ENCODE measurements around the gene ZNF714.

ZNF714 gene

DNA sequence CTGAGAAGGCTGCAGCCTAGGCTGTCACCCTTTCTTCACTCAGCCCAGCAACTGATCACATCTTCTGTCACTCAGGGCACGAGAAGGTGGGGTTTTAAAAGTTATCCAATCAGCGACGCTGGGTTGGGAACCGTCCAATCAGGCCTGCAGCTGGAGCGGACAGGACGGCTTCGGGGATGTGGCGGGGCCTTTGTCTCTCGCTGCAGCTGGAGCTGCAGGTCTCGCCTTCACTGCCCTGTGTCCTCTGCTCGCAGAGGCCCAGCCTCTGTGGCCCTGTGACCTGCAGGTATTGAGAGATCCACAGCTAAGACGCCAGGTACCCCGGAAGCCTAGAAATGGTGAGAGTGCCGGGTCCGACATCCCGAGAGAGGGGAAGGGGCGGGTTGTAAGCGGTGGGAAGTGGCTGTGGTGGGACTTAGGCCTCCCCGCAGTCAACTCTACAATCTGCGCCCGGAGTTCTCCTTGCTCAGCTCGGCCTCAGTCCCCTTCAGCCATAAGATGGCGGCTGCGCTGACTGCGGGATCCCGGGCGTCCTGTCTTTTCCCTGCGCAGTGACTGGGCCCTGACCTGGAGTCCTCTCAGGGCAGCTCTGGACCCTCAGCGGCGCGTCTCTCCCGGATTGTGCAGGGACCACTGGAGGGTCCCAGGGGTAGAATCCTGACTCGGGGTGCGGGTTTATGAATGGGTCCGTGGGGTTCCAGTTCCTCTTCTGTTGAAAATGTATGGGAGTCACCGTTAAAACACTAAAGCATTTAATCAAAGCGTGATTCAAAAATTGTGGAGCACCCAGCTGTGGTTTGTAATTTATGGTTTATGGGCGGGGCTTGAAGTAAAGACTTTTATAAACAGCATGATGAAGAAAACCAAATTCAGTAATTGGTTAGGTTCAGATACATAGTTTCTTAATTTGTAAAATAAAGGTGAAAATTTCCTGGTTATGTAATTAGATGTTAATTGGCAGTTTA is at the start of gene ZNF714:
Gene ZNF714, plus strand, starts transcription at position 193 of the 965 bp plus-strand sequence. CDS start 16,066 bp downstream, outside the sequence.
- in situ Hi-C loops (cut with HindIII; ENCODE audit: low sequenced_read_pairs): no loop called here

- in situ Hi-C loops (cut with HindIII; ENCODE audit: low sequenced_read_pairs): no loop called here
Observed at GRCh38 chr19:21045028-21045427, 37.0 kb upstream of the ZNF714 start.

- in situ Hi-C loops (cut with HindIII; ENCODE audit: low sequenced_read_pairs): no loop called here
Observed at GRCh38 chr19:21046489-21046888, 35.5 kb upstream of the ZNF714 start.

DNA sequence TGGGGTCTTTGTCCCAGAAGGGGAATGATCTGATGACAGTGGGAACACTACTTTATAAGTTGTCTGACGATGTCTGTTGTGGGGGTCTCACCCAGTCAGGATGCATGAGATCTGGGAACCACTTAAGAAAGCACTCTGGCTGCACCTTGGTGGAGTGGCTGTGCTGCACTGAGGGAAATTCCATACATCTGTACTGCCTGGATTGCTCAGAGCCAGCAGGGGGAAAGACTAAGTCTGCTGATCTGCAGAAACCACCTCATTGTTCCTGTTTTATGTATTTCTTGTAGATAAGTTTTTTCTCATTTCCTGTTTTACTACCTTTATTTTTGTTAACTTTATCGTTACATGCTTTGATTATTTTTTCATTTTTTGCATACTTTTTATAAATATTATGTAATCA is 34.3 kb upstream of the ZNF714 start:
- in situ Hi-C loops (cut with HindIII; ENCODE audit: low sequenced_read_pairs): no loop called here

DNA sequence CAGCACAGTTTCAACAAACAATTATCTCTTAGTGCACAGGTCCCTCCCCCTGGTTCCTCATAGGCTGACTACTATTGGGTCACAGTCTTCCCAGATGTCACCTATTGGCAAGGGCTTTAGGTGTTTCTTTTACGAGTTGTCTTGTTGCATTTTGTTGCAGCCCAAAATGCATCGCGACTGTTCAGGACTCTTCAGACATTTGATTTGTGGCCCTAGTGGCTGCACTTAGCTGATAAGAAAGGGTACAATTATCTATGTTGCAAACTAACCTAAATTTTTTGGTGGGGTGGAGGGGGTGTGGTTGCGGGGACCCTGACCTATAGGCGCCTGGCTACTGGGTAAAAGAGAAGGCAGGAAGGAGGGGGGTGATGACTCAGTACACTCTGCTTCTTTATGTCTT is 29.1 kb upstream of the ZNF714 start:
- in situ Hi-C loops (cut with HindIII; ENCODE audit: low sequenced_read_pairs): no loop called here

GRCh38 chr19:21065336-21065735 is 16.7 kb upstream of the ZNF714 start:
- in situ Hi-C loops (cut with HindIII; ENCODE audit: low sequenced_read_pairs): no loop called here

DNA sequence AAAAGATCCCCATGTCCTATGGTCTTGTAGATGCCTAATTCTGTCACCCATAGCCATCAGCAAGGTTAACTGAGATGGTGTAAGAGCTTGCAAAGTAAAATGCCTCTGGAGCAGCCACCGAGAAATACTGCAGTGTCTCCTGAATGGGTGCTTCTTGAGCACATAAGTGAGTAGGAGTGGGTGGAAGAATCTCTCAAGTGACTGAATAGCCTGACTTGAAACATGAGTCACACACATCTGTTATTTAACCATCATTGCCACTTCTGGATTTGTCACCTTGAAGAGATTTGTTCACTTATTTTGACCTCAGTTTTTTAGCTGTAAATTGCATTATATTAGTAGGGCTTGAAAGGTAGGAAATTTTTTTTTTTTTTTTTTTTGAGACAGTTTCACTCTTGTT is 2.3 kb downstream of the ZNF714 start:
- in situ Hi-C loops (cut with HindIII; ENCODE audit: low sequenced_read_pairs): no loop called here

DNA sequence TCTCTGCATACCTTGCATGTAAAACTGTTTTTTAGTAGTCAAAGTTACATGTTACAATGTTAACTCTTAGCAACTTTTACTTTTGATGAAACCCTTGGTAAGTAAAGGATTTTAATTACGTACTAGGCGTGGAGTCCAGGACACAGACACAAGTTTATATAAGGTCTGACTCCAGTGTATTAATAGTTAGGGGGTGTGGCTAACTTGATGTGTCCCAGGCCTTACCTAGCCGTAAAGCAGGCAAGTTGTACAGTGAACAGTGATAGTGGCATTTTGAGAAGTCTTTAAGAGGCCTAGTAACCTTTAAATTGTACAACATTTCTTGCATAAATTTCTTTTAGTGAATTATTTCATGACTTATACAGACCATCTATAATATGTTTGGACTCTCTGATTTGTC is 5.9 kb downstream of the ZNF714 start:
- in situ Hi-C loops (cut with HindIII; ENCODE audit: low sequenced_read_pairs): no loop called here

- in situ Hi-C loops (cut with HindIII; ENCODE audit: low sequenced_read_pairs): no loop called here
Observed at GRCh38 chr19:21092109-21092508, 10.1 kb downstream of the ZNF714 start.

DNA sequence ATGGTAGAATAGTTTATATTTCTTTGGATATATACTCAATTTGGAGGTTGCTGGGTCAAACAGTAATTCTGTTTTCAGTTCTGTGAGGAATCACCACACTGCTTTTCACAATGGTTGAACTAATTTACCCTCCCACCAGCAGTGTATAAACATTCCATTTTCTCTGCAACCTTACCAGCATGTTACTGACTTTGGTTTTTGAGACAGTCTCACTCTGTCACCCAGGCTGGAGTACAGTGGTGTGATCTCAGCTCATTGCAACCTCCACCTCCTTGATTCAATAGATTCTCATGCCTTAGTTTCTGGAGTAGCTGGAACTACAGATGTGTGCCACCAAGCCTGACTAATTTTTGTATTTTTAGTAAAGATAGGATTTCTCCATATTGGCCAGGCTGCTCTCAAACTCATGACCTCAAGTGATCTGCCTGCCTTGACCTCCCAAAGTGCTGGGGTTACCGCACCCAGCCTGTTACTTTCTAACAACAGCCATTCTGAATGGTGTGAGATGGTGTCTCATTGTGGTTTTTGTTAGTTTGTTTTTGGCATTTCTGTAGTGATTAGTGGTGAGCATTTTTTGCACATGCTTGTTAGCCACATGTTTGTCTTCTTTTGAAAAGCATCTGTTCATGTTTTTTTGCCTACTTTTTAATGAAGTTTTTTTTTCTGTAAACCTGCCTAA is 12.5 kb downstream of the ZNF714 start:
- in situ Hi-C loops (cut with HindIII; ENCODE audit: low sequenced_read_pairs): no loop called here

DNA sequence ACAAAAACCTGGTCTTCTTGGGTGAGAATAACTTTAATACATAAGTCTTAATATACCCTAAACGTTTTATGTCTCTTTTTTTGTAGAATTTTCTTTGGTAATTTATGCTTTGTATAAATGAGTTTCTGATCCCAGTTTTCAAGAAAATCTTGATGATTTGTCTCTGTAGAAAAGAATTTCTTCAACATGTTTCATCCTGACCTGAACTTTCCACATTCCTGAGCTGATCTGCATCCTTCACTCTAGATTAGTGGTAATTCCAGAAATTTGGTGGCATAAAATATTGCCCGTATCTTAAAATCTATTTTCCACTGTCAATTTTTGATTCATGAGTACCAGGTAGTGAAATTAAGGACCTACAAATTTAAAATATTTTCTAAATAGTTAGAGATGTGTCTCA is 16.3 kb downstream of the ZNF714 start:
- in situ Hi-C loops (cut with HindIII; ENCODE audit: low sequenced_read_pairs): no loop called here

GRCh38 chr19:21101521-21102242 is 19.7 kb downstream of the ZNF714 start:
- in situ Hi-C loops (cut with HindIII; ENCODE audit: low sequenced_read_pairs): no loop called here

GRCh38 chr19:21109116-21109515 is 27.1 kb downstream of the ZNF714 start:
- in situ Hi-C loops (cut with HindIII; ENCODE audit: low sequenced_read_pairs): no loop called here

DNA sequence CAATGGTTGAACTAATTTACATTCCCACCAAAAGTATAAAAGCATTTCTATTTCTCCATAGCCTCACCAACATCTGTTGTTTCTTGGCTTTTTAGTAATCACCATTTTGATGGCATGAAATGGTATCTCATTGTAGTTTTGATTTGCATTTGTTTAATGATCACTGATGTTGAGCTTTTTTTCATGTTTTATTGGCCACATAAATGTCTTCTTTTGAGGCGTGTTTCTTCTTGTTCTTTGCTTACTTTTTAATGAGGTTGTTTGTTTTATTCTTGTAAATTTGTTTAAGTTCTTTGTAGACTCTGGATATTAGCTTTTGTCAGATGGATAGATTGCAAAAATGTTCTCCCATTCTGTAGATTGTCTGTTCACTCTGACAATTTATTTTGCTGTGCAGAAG is 28.2 kb downstream of the ZNF714 start:
- in situ Hi-C loops (cut with HindIII; ENCODE audit: low sequenced_read_pairs): no loop called here

DNA sequence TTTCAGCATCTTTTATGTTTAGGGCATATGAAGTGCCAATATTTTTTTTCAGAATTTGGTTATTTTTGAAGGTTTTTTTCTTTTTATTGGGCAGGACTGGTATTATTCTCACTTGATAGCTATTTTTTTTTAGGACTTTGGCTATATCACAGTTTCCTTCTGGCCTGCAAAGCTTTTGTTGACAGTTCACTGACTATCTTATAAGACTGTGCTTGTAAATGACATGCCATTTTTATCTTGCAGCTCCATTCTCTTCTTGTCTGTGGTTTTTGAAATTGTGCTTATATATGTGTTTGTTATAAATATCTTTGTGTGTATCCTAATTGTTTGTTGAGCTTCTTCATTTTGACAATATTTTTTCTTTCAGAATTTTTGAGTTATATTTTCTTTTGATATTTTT is 33.4 kb downstream of the ZNF714 start:
- in situ Hi-C loops (cut with HindIII; ENCODE audit: low sequenced_read_pairs): no loop called here

DNA sequence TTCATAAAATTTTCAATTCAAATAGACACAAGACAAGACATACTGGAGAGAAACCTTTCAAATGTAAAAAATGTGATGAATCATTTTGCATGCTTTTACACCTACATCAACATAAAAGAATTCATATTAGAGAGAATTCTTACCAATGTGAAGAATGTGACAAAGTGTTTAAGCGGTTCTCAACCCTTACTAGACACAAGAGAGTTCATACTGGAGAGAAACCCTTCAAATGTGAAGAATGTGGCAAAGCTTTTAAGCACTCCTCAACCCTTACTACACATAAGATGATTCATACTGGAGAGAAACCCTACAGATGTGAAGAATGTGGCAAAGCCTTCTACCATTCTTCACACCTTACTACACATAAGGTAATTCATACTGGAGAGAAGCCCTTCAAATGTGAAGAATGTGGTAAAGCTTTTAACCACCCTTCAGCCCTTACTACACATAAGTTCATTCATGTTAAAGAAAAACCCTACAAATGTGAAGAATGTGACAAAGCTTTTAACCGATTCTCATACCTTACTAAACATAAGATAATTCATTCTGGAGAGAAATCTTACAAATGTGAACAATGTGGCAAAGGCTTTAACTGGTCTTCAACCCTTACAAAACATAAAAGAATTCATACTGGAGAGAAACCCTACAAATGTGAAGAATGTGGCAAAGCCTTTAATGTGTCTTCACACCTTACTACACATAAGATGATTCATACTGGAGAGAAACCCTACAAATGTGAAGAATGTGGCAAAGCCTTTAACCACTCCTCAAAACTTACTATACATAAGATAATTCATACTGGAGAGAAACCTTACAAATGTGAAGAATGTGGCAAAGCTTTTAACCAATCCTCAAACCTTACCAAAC is 35.3 kb downstream of the ZNF714 start:
- in situ Hi-C loops (cut with HindIII; ENCODE audit: low sequenced_read_pairs): no loop called here

DNA sequence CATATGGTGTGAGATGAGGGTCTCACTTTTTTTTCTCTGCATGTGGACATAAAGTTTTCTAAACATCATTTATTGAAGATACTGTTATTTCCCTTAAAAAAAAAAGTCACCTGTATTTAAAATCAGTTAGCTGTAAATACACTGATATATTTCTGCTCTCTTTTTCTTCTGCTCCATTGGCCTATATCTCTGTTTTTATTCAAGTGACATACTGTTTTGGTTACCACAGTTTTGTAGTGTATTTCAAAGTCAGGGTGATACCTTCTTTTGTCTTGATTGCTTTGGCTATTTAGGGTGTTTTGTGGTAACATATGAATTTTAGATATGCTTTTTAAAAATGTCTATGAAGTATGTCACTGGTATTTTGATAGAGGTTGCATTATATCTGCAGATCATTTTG is 44.1 kb downstream of the ZNF714 start:
- in situ Hi-C loops (cut with HindIII; ENCODE audit: low sequenced_read_pairs): no loop called here

GRCh38 chr19:21127001-21127400 is 45.0 kb downstream of the ZNF714 start:
- in situ Hi-C loops (cut with HindIII; ENCODE audit: low sequenced_read_pairs): no loop called here

- in situ Hi-C loops (cut with HindIII; ENCODE audit: low sequenced_read_pairs): no loop called here
Observed at GRCh38 chr19:21127898-21128297, 45.9 kb downstream of the ZNF714 start.

DNA sequence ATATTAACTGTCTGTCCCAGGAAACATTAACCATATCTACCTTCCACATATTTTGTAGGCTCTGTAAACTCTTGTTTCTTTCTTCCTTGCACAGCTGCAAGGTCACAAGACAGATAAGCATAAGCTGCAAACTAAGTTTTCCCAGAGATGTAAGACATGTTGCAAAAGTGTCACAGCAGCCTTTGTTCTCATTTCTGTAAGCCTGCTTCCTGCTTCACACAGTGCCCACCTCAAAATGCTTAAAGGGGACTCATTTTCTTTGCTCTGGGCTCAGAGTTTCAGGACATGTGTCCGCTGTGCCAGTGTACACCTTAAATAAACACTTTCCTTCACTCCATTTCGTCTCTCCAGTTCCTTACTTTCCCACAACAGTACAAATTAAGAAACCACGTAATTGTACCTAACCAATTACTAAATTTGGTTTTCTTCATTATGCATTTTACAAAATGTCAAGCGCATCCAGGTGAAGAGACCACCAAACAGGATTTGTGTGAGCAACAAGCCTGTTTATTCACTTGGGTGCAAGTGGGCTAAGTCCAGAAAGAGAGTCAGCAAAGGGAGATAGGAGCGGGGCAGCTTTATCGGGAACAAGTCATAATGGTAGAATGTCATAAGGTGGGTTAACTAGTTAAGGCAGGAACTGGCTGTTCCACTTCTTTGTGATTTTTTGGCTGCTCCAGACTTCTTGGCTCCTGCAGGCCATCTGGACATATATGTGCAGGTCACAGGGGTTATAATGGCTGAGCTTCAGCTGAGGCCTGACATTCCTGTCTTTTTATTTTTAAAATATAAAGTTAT is 47.1 kb downstream of the ZNF714 start:
- in situ Hi-C loops (cut with HindIII; ENCODE audit: low sequenced_read_pairs): no loop called here

Data from endothelial cell of hepatic sinusoid (primary cell).